A673 (cell line): ENCODE results near the gene ARHGAP26. TPM values are rescaled to one million over a fixed set of nuclear protein-coding genes. Genes with fewer than 3 reads are reported as not detected.

Source experiments
- BruUV-seq: library from RNA; stranded (reverse); fragments of 400-500 nt; replicated peaks from 2 replicates; lab custom pipeline; 2021; lab: Mats Ljungman, UMichigan
- CTCF ChIA-PET: fragments of 300-600 bp; sonication (Branson Sonifier 250); formaldehyde crosslinking; loops from one replicate; lab custom pipeline; 2022; ENCODE audit warnings: antibody characterized with exemption; lab: Charles Lee
- POLR2A ChIA-PET: fragments of 300-600 bp; sonication (Branson Sonifier 250); formaldehyde crosslinking; loops from one replicate; lab custom pipeline; 2022; ENCODE audit warnings: antibody characterized with exemption; ENCODE audit not compliant: low non-redundant PET; lab: Charles Lee
- DNase-seq: peaks from one replicate; pipeline ENCODE4 v3.0.0-alpha.2; 2015; ENCODE audit warnings: low spot score
- H3K27ac ChIP-seq: fragments of 200-600 bp; sonication (generic); 2 replicates; pipeline ENCODE4 v1.5.1; 2016; ENCODE audit warnings: mixed run types, low read depth, mild to moderate bottlenecking, mixed read lengths, antibody characterized with exemption, low read length; ENCODE audit not compliant: poor library complexity, severe bottlenecking
- H3K27me3 ChIP-seq: fragments of 200-600 bp; sonication (generic); replicated peaks from 2 replicates; pipeline ENCODE4 v1.6.1; 2017; ENCODE audit warnings: mixed run types, low read depth, mild to moderate bottlenecking, mixed read lengths, antibody characterized with exemption, low read length; ENCODE audit not compliant: insufficient read depth, poor library complexity
- H3K36me3 ChIP-seq: fragments of 200-600 bp; sonication (generic); 2 replicates; pipeline ENCODE4 v1.6.1; 2016; ENCODE audit warnings: mixed run types, mild to moderate bottlenecking, mixed read lengths, antibody characterized with exemption, low read length; ENCODE audit not compliant: insufficient read depth, poor library complexity, severe bottlenecking
- H3K4me1 ChIP-seq: fragments of 200-600 bp; sonication (generic); 2 replicates; pipeline ENCODE4 v1.6.1; 2017; ENCODE audit warnings: mixed run types, mild to moderate bottlenecking, mixed read lengths, antibody characterized with exemption, low read length; ENCODE audit not compliant: insufficient read depth, poor library complexity, severe bottlenecking
- H3K4me3 ChIP-seq: fragments of 200-600 bp; sonication (generic); 2 replicates; pipeline ENCODE4 v1.5.1; 2016; ENCODE audit warnings: low read depth, mixed run types, mild to moderate bottlenecking, mixed read lengths, low read length; ENCODE audit not compliant: poor library complexity, severe bottlenecking
- H3K9me3 ChIP-seq: fragments of 200-600 bp; sonication (generic); 2 replicates; pipeline ENCODE4 v1.6.1; 2016; ENCODE audit warnings: mixed run types, low read depth, mild to moderate bottlenecking, mixed read lengths, antibody characterized with exemption, low read length; ENCODE audit not compliant: poor library complexity, severe bottlenecking
- EZH2 ChIP-seq: fragments of 200-600 bp; sonication (generic); IDR thresholded peaks from 2 replicates; pipeline ENCODE4 v1.6.1; 2017; ENCODE audit warnings: borderline replicate concordance, low read depth, mild to moderate bottlenecking, mixed read lengths, antibody characterized with exemption, low read length; ENCODE audit not compliant: poor library complexity, severe bottlenecking
- intact Hi-C: fragments of 100-400 bp; cut with micrococcal nuclease; formaldehyde crosslinking; loops from one replicate; pipeline ENCODE4 v1.10.0; 2022; ENCODE audit not compliant: unreplicated experiment
- total RNA-seq: library from RNA; stranded (reverse); gene quantifications from 2 replicates; pipeline ENCODE4 v1.2.3, GENCODE V29; 2021
- TF ChIP-seq, protein P1 (sequence below): fragments of 300-800, 200-600 bp; sonication (generic); conservative IDR thresholded peaks from 2 replicates; pipeline ENCODE4 v1.5.1; 2017; ENCODE audit warnings: low read depth, mild to moderate bottlenecking, antibody characterized with exemption, low read length, moderate library complexity, mixed read lengths

ARHGAP26 gene
- total RNA-seq, 1 experiment from 2014 or later, result 25.5 TPM

DNA sequence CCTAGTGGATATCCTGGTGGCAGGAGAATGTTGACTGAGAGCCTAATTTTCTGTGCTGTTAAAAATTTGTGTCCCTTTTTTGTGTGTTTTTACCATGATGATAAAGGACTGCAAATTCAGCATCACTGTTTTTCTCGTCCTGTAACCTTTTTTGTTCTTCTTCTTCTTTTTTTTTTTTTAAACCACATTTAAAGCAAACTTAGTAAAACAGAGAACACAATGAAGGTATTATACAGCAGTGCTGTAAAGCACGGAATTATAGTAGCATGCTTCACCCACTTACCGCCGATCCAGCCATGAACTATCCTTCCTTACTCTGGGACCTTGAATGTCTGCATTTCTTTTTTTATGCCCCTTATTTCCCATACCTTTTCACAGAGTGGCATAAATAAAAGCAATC, 280.0 kb downstream of the ARHGAP26 start:
- no peaks in the 10 kb centered on the region for H3K36me3 ChIP-seq
- H3K27me3 ChIP-seq, result no peaks in the 10 kb centered on the region
- POLR2A ChIA-PET, result no interaction called here
- H3K9me3 ChIP-seq, result no peaks in the 10 kb centered on the region
- DNase-seq, result no peak
- no peak overlapping the region for H3K27ac ChIP-seq
- TF ChIP-seq EZH2, result no peak
- TF ChIP-seq, protein P1, sequence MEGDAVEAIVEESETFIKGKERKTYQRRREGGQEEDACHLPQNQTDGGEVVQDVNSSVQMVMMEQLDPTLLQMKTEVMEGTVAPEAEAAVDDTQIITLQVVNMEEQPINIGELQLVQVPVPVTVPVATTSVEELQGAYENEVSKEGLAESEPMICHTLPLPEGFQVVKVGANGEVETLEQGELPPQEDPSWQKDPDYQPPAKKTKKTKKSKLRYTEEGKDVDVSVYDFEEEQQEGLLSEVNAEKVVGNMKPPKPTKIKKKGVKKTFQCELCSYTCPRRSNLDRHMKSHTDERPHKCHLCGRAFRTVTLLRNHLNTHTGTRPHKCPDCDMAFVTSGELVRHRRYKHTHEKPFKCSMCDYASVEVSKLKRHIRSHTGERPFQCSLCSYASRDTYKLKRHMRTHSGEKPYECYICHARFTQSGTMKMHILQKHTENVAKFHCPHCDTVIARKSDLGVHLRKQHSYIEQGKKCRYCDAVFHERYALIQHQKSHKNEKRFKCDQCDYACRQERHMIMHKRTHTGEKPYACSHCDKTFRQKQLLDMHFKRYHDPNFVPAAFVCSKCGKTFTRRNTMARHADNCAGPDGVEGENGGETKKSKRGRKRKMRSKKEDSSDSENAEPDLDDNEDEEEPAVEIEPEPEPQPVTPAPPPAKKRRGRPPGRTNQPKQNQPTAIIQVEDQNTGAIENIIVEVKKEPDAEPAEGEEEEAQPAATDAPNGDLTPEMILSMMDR, result no peak
- intact Hi-C loops, result no loop called here
- no peak overlapping the region for H3K4me3 ChIP-seq
- CTCF ChIA-PET, result no interaction called here
- peaks cover 30% of the 10 kb centered on the region for H3K4me1 ChIP-seq
- no TSS peak for BruUV-seq

DNA sequence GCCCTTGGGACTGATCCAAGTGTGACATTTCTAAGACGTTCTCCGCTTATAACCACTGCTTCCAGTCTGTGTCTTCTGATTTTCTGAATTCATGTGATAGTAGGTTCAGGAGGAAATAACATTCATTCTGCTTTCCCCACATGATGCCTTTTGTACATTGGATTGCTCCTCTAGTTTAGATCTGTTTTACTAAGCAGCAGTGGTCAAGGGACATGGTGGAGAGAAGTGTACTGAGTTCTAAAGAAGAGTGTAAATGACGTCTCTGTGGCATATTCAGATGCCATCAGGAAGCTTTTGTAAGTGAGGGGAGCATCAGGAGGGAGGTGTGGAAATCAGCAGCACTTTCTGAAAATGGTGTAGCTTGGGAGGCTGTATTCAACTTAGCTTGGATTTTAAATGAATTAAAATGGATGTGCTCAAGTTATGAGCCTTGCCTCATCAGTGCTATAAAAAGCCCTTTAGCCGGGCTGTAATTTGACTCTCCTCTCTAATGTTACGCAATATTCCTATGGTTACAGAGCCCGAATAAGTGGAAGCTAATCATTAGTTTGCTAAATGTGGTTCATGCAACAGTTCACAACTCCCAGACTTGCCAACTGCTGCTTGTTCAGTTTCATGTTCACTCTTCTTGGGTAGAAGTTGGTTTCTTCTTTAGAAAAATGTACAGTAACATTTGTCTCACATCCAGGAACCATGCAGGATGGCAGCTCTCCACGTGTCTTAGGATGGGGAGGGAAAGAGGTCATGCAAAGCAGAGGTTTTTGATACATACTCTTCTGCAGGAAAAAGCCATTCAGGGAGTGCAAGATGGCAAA, 281.3 kb downstream of the ARHGAP26 start:
- peak; percentile 90 for DNase-seq
- Histone ChIP-seq H3K4me3 (no peak overlapping the region), H3K27me3 (no peaks in the 10 kb centered on the region), H3K4me1 (peaks cover 43% of the 10 kb centered on the region), H3K27ac (peak overlapping the region; percentile 64), H3K36me3 (no peaks in the 10 kb centered on the region), H3K9me3 (no peaks in the 10 kb centered on the region)
- BruUV-seq, result no TSS peak
- ChIA-PET POLR2A (no interaction called here), CTCF (no interaction called here)
- intact Hi-C loops, result no loop called here
- TF ChIP-seq EZH2, result no peak
- TF ChIP-seq, protein P1, result no peak

DNA sequence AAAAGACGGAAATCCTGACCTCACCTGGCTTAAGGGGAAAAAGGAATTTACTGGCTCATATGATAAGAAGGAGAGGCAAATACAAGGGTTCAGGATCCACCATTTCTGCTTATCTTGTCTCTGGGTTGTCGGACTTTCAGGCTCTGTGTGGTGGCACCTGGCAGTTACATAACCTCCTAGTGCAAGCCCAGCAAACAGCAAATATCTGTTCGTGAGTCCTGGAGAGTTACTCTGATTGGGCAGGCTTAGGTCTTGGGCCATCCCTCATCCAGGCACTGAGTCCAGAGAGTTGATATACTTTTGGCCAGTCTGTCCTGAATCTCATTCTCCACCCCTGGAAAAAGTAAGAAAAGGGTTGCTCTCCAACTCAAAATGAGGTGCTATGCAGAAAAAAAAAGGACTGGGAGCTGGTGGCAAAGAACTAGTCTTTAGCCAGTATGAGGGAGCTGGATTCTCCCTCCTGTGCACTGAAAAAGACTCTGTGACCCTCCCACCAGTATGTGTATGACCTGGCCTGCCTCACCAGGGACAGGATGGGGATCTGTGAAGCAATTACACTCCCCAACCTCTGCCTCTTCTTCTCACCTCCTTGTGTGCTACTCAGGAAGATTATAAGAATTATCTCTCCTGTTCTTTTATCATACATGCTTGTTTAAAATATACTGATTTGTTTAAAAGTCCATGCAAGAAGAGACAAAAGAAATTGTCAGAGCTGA, 282.9 kb downstream of the ARHGAP26 start:
- DNase-seq, result no peak
- no peak overlapping the region for H3K27ac ChIP-seq
- no peaks in the 10 kb centered on the region for H3K27me3 ChIP-seq
- no peak for TF ChIP-seq EZH2
- TF ChIP-seq, protein P1, result no peak
- POLR2A ChIA-PET, result no interaction called here
- H3K9me3 ChIP-seq, result no peaks in the 10 kb centered on the region
- no peak overlapping the region for H3K4me3 ChIP-seq
- peaks cover 51% of the 10 kb centered on the region for H3K4me1 ChIP-seq
- CTCF ChIA-PET, result no interaction called here
- intact Hi-C loops, result no loop called here
- BruUV-seq, result no TSS peak
- no peaks in the 10 kb centered on the region for H3K36me3 ChIP-seq
